Measurements from ENCODE around the gene SIRPB2. TPM values are rescaled to one million over a fixed set of nuclear protein-coding genes. Genes with fewer than 3 reads are reported as not detected.

Gene SIRPB2
- total and polyA plus RNA-seq, 2 of the 8 experiments (the other 6 are each of a cell fraction or from before 2014, with no cell fraction given) = 0.28 TPM; not detected in 1

GRCh38 chr20:1524004-1524403 lies 32.8 kb upstream of the SIRPB2 start:
- WGBS, 2 experiments (ENCODE audit: extremely low coverage in 1 of 2, insufficient coverage in 1 of 2, insufficient read length in 1 of 2, insufficient replicate concordance in 2 of 2, low coverage in 1 of 2, low lambda C conversion rate in 2 of 2, missing lambda C conversion rate in 1 of 2) = 96% methylated on average over 4 of the region's 4 CpGs; no CpG with 5 or more reads in 1 of the 2 experiments
- H3K4me1 ChIP-seq (replicated peaks in 1 of 4; ENCODE audit: control insufficient read depth in 3 of 4, insufficient read depth in 4 of 4, low read length in 3 of 4) = no peaks in the 10 kb centered on the region; a peak in 2 of 7 replicates
- no peak overlapping the region for H3K18ac ChIP-seq (ENCODE audit: extremely low read depth, low read length)
- H4K8ac ChIP-seq (ENCODE audit: extremely low read depth, insufficient read depth, low read length) = no peak overlapping the region
- no peak overlapping the region for H3K23ac ChIP-seq (ENCODE audit: insufficient read length)
- H3K4ac ChIP-seq (replicated peaks; ENCODE audit: insufficient read length, low read depth, low read length) = no peak overlapping the region
- H3K36me3 ChIP-seq (ENCODE audit: control insufficient read depth in 2 of 4, insufficient read depth in 4 of 4, low read length in 3 of 4) = no peaks in the 10 kb centered on the region
- peaks cover 0 to 3% (median 0%) of the 10 kb centered on the region in 4 experiments; a peak in 1 of 7 replicates for H3K27me3 ChIP-seq (replicated peaks in 1 of 4; ENCODE audit: control insufficient read depth in 3 of 4, extremely low read depth in 1 of 4, insufficient read depth in 3 of 4, low read length in 3 of 4)
- ChIA-PET CTCF (ENCODE audit: partially characterized antibody) (interaction anchor here (0.6 to 1.7 kb wide), 2 partner anchors 9 to 253 kb away, joined by 3 to 7 read pairs; no protein-coding TSS in a partner anchor), POLR2A (ENCODE audit: partially characterized antibody) (no interaction called here)
- H2BK20ac ChIP-seq (ENCODE audit: low read length) = no peak overlapping the region
- H3K9ac ChIP-seq (replicated peaks in 1 of 4; ENCODE audit: extremely low read depth in 1 of 4, low read depth in 3 of 4, low read length in 3 of 4) = no peak overlapping the region
- H2AK5ac ChIP-seq (ENCODE audit: low read depth, low read length) = no peak overlapping the region
- no peak for FAIRE-seq
- H4K5ac ChIP-seq (ENCODE audit: insufficient read length, low read depth, low read length) = no peak overlapping the region
- no peaks in the 10 kb centered on the region for H3K9me3 ChIP-seq (ENCODE audit: insufficient read depth in 2 of 2, low read depth in 1 of 2, low read length in 1 of 2)
- H4K91ac ChIP-seq (replicated peaks; ENCODE audit: insufficient read length, low read length) = no peak overlapping the region
- no peak overlapping the region for H3K4me3 ChIP-seq (ENCODE audit: extremely low read depth in 1 of 4, insufficient read depth in 2 of 4, low read depth in 3 of 4, low read length in 4 of 4)
- H3K23me2 ChIP-seq (ENCODE audit: low read depth, low read length) = no peaks in the 10 kb centered on the region
- no peak overlapping the region for H3K4me2 ChIP-seq (ENCODE audit: insufficient read depth in 1 of 2, low read depth in 2 of 2, low read length in 2 of 2)
- no peaks in the 10 kb centered on the region for H3K79me2 ChIP-seq (ENCODE audit: control insufficient read depth in 1 of 2, insufficient read depth in 2 of 2, low read length in 2 of 2)
- H3K14ac ChIP-seq (ENCODE audit: insufficient read length) = no peak overlapping the region
- no peak overlapping the region for H3K56ac ChIP-seq (replicated peaks; ENCODE audit: insufficient read length, low read depth, low read length)
- no peak overlapping the region for H2BK15ac ChIP-seq (ENCODE audit: low read length)
- H2BK5ac ChIP-seq (ENCODE audit: low read depth, low read length) = no peak overlapping the region
- no peak overlapping the region for H2BK120ac ChIP-seq (replicated peaks; ENCODE audit: low read depth, low read length)
- no peak overlapping the region for H2AFZ ChIP-seq (ENCODE audit: low read length)
- H4K20me1 ChIP-seq (replicated peaks in 1 of 2; ENCODE audit: control insufficient read depth in 1 of 2, insufficient read depth in 2 of 2, low read length in 2 of 2) = no peaks in the 10 kb centered on the region
- H2BK12ac ChIP-seq (ENCODE audit: low read depth, low read length) = no peak overlapping the region
- DNase-seq (ENCODE audit: low read depth in 1 of 2, low spot score in 2 of 2) = no peak
- no peaks in the 10 kb centered on the region for H3K79me1 ChIP-seq (ENCODE audit: low read depth, low read length)
- H3K27ac ChIP-seq (ENCODE audit: low read depth, low read length) = no peak overlapping the region
- no peak for TF ChIP-seq RXRA (IDR thresholded peaks at IDR 0.05; ENCODE audit: insufficient read depth, low read depth, low read length)
- no peak for TF ChIP-seq EGR1 (IDR thresholded peaks at IDR 0.05; ENCODE audit: borderline replicate concordance, low read depth, low read length)
- no peak for TF ChIP-seq HDAC2 (IDR thresholded peaks at IDR 0.05; ENCODE audit: borderline replicate concordance in 1 of 2, low read depth in 2 of 2, low read length in 2 of 2)
- TF ChIP-seq E2F6 (IDR thresholded peaks at IDR 0.05) = no peak
- TF ChIP-seq PHF8 (conservative IDR thresholded peaks at IDR 0.05; ENCODE audit: low read depth, low read length) = no peak
- TF ChIP-seq JUND (IDR thresholded peaks at IDR 0.05; ENCODE audit: low read length) = no peak
- TF ChIP-seq RAD21 (IDR thresholded peaks at IDR 0.05 in 1 of 2, conservative IDR thresholded peaks at IDR 0.05 in 1 of 2; ENCODE audit: low read depth in 2 of 2, low read length in 2 of 2) = no peak
- TF ChIP-seq SIX5 (IDR thresholded peaks at IDR 0.05; ENCODE audit: low read depth, low read length) = no peak
- TF ChIP-seq KDM1A (IDR thresholded peaks at IDR 0.05; ENCODE audit: borderline replicate concordance, low read length) = no peak
- TF ChIP-seq TAF7 (optimal IDR thresholded peaks at IDR 0.05; ENCODE audit: borderline replicate concordance, low read depth, low read length) = no peak
- TF ChIP-seq POLR2AphosphoS5 (IDR thresholded peaks at IDR 0.05; ENCODE audit: low read depth, low read length) = no peak
- no peak for TF ChIP-seq ATF3 (IDR thresholded peaks at IDR 0.05; ENCODE audit: insufficient read depth, low read depth, low read length)

All from H1 (cell line).